Progenitor cell of endocrine pancreas (in vitro differentiated cells): ENCODE measurements around the gene DPP4. TPM values are rescaled to one million over a fixed set of nuclear protein-coding genes. Genes with fewer than 3 reads are reported as not detected.

Source experiments
- DNase-seq: peaks from one replicate; pipeline ENCODE4 v3.0.0; 2021; ENCODE audit warnings: low spot score; ENCODE audit not compliant: unreplicated experiment
- H3K27ac Mint-ChIP-seq: 2 replicates; pipeline ENCODE4 v1.8.0; 2021; ENCODE audit warnings: mild to moderate bottlenecking, moderate library complexity, mixed read lengths
- H3K27me3 Mint-ChIP-seq: 2 replicates; pipeline ENCODE4 v1.8.0; 2021; ENCODE audit warnings: mixed read lengths
- H3K36me3 Mint-ChIP-seq: 2 replicates; pipeline ENCODE4 v1.8.0; 2022; ENCODE audit warnings: mixed read lengths; ENCODE audit not compliant: insufficient read depth
- H3K4me1 Mint-ChIP-seq: 2 replicates; pipeline ENCODE4 v1.8.0; 2021; ENCODE audit warnings: low read depth, mixed read lengths
- H3K4me3 Mint-ChIP-seq: 2 replicates; pipeline ENCODE4 v1.8.0; 2021; ENCODE audit warnings: low read depth, mild to moderate bottlenecking, moderate library complexity, mixed read lengths
- H3K9me3 Mint-ChIP-seq: 2 replicates; pipeline ENCODE4 v1.8.0; 2021; ENCODE audit warnings: low read depth, mixed read lengths
- total RNA-seq: library from RNA; stranded (reverse); gene quantifications from 2 replicates; pipeline ENCODE4 v1.2.1, GENCODE V29; 2021
- TF ChIP-seq, protein P1 (sequence below): fragments of 200-600 bp; sonication (generic); IDR thresholded peaks from one replicate; pipeline ENCODE4 v1.5.0; 2021; ENCODE audit warnings: antibody characterized with exemption, mild to moderate bottlenecking; ENCODE audit not compliant: unreplicated experiment

Gene DPP4
- total RNA-seq, 1 donor from 2014 or later: 3.2 TPM

DNA sequence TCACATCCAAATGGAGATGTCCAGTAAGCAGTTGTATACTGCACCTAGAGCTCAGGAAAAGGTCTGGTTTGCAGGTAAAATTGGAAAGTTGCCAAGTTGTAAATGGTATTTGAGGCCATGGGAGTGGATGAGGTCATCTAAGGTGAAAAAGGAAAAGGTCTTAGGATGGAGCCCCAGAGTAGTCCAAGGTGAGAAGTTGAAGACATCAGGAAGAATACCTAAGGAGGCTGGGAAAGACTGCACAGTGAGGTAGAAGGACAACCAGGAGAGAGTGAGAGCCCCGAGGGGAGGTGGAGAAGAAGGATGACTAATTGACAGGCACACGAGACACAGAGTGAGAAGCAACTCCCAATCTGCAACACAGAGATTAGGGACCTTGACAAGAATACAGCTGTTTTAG is 10.7 kb downstream of the DPP4 start:
- Mint-ChIP-seq H3K4me3 (no peak overlapping the region), H3K4me1 (peaks cover 11% of the 10 kb centered on the region), H3K27ac (no peak overlapping the region), H3K36me3 (no peaks in the 10 kb centered on the region), H3K9me3 (no peaks in the 10 kb centered on the region), H3K27me3 (peaks cover 32% of the 10 kb centered on the region)
- no peak for DNase-seq
- TF ChIP-seq, protein P1, sequence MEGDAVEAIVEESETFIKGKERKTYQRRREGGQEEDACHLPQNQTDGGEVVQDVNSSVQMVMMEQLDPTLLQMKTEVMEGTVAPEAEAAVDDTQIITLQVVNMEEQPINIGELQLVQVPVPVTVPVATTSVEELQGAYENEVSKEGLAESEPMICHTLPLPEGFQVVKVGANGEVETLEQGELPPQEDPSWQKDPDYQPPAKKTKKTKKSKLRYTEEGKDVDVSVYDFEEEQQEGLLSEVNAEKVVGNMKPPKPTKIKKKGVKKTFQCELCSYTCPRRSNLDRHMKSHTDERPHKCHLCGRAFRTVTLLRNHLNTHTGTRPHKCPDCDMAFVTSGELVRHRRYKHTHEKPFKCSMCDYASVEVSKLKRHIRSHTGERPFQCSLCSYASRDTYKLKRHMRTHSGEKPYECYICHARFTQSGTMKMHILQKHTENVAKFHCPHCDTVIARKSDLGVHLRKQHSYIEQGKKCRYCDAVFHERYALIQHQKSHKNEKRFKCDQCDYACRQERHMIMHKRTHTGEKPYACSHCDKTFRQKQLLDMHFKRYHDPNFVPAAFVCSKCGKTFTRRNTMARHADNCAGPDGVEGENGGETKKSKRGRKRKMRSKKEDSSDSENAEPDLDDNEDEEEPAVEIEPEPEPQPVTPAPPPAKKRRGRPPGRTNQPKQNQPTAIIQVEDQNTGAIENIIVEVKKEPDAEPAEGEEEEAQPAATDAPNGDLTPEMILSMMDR: no peak

- TF ChIP-seq, protein P1: no peak
- Mint-ChIP-seq H3K36me3 (no peaks in the 10 kb centered on the region), H3K4me3 (no peak overlapping the region), H3K27ac (no peak overlapping the region), H3K27me3 (peaks cover 32% of the 10 kb centered on the region), H3K4me1 (peaks cover 9% of the 10 kb centered on the region), H3K9me3 (peaks cover 2% of the 10 kb centered on the region)
- no peak for DNase-seq
These were observed 11.5 kb downstream of the DPP4 start for GRCh38 chr2:162062559-162062958.

- Mint-ChIP-seq H3K4me1 (peaks cover 5% of the 10 kb centered on the region), H3K4me3 (no peak overlapping the region), H3K36me3 (no peaks in the 10 kb centered on the region), H3K9me3 (peaks cover 14% of the 10 kb centered on the region), H3K27me3 (peaks cover 32% of the 10 kb centered on the region), H3K27ac (no peak overlapping the region)
- DNase-seq: no peak
- TF ChIP-seq, protein P1: no peak
These were observed 13.0 kb downstream of the DPP4 start for GRCh38 chr2:162061021-162061420.

DNA sequence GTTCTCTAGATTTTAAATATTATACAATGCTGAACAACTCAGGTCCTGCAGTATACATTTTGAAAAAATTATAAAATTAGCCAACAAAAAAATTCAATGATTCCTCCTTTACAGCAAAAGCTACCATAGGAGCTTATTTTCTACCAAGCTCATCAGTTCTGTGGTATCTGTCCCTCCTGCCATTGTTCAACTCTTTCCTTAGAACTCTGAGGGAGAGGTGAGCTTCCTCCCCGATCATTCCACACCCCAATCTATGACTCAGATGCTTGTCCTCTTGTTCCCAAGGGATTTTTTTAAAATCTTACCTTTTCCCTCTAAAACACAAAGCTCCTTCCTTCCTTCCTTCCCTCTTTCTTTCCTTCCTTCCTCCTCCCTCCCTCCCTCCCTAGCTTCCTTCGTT is 13.5 kb downstream of the DPP4 start:
- peaks cover 14% of the 10 kb centered on the region for H3K9me3 Mint-ChIP-seq
- no peak for DNase-seq
- peaks cover 32% of the 10 kb centered on the region for H3K27me3 Mint-ChIP-seq
- H3K27ac Mint-ChIP-seq: no peak overlapping the region
- H3K4me1 Mint-ChIP-seq: peaks cover 2% of the 10 kb centered on the region
- no peak overlapping the region for H3K4me3 Mint-ChIP-seq
- no peaks in the 10 kb centered on the region for H3K36me3 Mint-ChIP-seq
- TF ChIP-seq, protein P1: no peak

- no peaks in the 10 kb centered on the region for H3K36me3 Mint-ChIP-seq
- H3K27ac Mint-ChIP-seq: no peak overlapping the region
- no peaks in the 10 kb centered on the region for H3K4me1 Mint-ChIP-seq
- TF ChIP-seq, protein P1: no peak
- H3K27me3 Mint-ChIP-seq: peaks cover 24% of the 10 kb centered on the region
- H3K4me3 Mint-ChIP-seq: no peak overlapping the region
- no peak for DNase-seq
- H3K9me3 Mint-ChIP-seq: peaks cover 14% of the 10 kb centered on the region
These were observed 14.9 kb downstream of the DPP4 start for GRCh38 chr2:162058973-162059668.
